Esophagus squamous epithelium (tissue), 4 donors: ENCODE measurements around the gene PFKFB3.

ENCODE experiments used
- POLR2A ChIP-seq, 4 donors: fragments of 450-650 bp; IDR thresholded peaks; one replicate each; pipeline ENCODE4 v1.6.1; 2017; ENCODE audit warnings: antibody characterized with exemption in 4 of 4, mild to moderate bottlenecking in 4 of 4, moderate library complexity in 3 of 4
- TF ChIP-seq, protein P1 (sequence below), 6 experiments: fragments of 450-650 bp in 4 of 6; fragments of 200-600 bp in 2 of 6; sonication (generic) in 2 of 6; IDR thresholded peaks; one replicate each; pipeline ENCODE4 v1.5.1; 2016 to 2019; ENCODE audit warnings: antibody characterized with exemption in 6 of 6, mild to moderate bottlenecking in 4 of 6, moderate library complexity in 4 of 6

GRCh38 chr10:6260843-6261242 is 58.1 kb downstream of the PFKFB3 start:
- TF ChIP-seq, protein P1, sequence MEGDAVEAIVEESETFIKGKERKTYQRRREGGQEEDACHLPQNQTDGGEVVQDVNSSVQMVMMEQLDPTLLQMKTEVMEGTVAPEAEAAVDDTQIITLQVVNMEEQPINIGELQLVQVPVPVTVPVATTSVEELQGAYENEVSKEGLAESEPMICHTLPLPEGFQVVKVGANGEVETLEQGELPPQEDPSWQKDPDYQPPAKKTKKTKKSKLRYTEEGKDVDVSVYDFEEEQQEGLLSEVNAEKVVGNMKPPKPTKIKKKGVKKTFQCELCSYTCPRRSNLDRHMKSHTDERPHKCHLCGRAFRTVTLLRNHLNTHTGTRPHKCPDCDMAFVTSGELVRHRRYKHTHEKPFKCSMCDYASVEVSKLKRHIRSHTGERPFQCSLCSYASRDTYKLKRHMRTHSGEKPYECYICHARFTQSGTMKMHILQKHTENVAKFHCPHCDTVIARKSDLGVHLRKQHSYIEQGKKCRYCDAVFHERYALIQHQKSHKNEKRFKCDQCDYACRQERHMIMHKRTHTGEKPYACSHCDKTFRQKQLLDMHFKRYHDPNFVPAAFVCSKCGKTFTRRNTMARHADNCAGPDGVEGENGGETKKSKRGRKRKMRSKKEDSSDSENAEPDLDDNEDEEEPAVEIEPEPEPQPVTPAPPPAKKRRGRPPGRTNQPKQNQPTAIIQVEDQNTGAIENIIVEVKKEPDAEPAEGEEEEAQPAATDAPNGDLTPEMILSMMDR (IDR thresholded peaks at IDR 0.05), result no peak
- no peak for TF ChIP-seq POLR2A (IDR thresholded peaks at IDR 0.05)
